AG04450 (cell line): ENCODE results near the gene FSTL1. TPM values are rescaled to one million over a fixed set of nuclear protein-coding genes. Genes with fewer than 3 reads are reported as not detected.
A peak's percentile ranks its signal among the peaks of the same experiment; 100 is the strongest.

Experiments used
- CTCF ChIA-PET: fragments of 300-600, 350-600 bp; formaldehyde crosslinking; extraction: SDS; loops from one replicate; lab custom pipeline; 2022; ENCODE audit warnings: antibody characterized with exemption, inconsistent platforms; lab: Charles Lee
- POLR2A ChIA-PET: fragments of 350-600 bp; formaldehyde crosslinking; extraction: SDS; loops from one replicate; lab custom pipeline; 2021; ENCODE audit warnings: antibody characterized with exemption, inconsistent platforms; lab: Yijun Ruan, JAX
- DNase-seq: peaks from one replicate; pipeline ENCODE4 v3.0.0-alpha.2; 2011; ENCODE audit warnings: low read depth, low spot score
- H3K27ac ChIP-seq: one replicate; pipeline ENCODE4 v1.5.1; 2012; ENCODE audit warnings: low read depth, low read length, control low read depth
- H3K27me3 ChIP-seq: one replicate; pipeline ENCODE4 v1.6.0; 2012; ENCODE audit warnings: low read length; ENCODE audit not compliant: control insufficient read depth, insufficient read depth
- H3K4me3 ChIP-seq: 2 replicates; pipeline ENCODE4 v1.5.1; 2011; ENCODE audit warnings: mild to moderate bottlenecking, low read depth, low read length, control low read depth
- H3K9me3 ChIP-seq: 2 replicates; pipeline ENCODE4 v1.5.1; 2012; ENCODE audit warnings: low read length; ENCODE audit not compliant: control insufficient read depth, insufficient read depth
- CTCF ChIP-seq: IDR thresholded peaks from 2 replicates; pipeline ENCODE4 v1.5.1; 2011; ENCODE audit warnings: low read depth, low read length, control low read depth, inconsistent platforms
- polyA plus RNA-seq: library from polyadenylated mRNA; depleted of rRNA; stranded (reverse); fragments of >200 nt; gene quantifications from 2 replicates; pipeline ENCODE4 v1.2.3, GENCODE V29; 2011

Gene FSTL1
- polyA plus RNA-seq, 1 experiment, result 1,126 TPM

- ChIA-PET POLR2A (interaction anchor here (3.1 kb wide), 1 partner anchor 47 kb away, joined by 18 read pairs; the partner anchor contains the start of gene FSTL1), CTCF (no interaction called here)
These were observed 45.6 kb upstream of the FSTL1 start for GRCh38 chr3:120496278-120497002.

DNA sequence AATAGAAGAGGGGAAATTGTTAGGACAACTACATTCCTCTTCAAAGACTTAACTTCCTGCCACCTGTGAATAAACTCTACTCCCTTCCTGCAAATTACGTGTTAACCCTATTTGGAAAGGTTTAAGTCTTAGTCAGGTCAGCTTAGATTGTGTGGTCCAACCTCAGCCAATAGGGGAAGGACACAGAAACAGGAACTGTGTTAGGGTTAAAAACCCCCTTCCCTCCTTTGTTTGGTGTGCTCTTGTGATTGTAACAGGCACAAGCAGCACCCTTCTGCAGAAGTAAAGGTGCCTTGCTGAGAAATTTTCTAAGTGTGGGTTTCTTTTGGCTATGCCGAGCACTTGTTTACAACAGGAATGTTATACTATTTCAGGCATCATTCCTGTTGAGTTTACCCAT, 45.0 kb upstream of the FSTL1 start:
- Histone ChIP-seq H3K27me3 (no peaks in the 10 kb centered on the region), H3K27ac (peak overlapping the region; percentile 65), H3K9me3 (peaks cover 11% of the 10 kb centered on the region; the same call in 1 of the 2 replicates), H3K4me3 (no peak overlapping the region)
- TF ChIP-seq CTCF, result no peak
- ChIA-PET CTCF (interaction anchor here (1.2 kb wide), 1 partner anchor 78 kb away, joined by 4 read pairs; no protein-coding TSS in a partner anchor), POLR2A (no interaction called here)
- no peak for DNase-seq

More at GRCh38 chr3:120496278-120497002, 45.6 kb upstream of the FSTL1 start:
- Histone ChIP-seq H3K4me3 (no peak overlapping the region; the same call in 1 of the 2 replicates), H3K27me3 (no peaks in the 10 kb centered on the region), H3K9me3 (peaks cover 11% of the 10 kb centered on the region; the same call in 1 of the 2 replicates), H3K27ac (peak overlapping the region; percentile 80)
- no peak for TF ChIP-seq CTCF
- DNase-seq, result no peak

DNA sequence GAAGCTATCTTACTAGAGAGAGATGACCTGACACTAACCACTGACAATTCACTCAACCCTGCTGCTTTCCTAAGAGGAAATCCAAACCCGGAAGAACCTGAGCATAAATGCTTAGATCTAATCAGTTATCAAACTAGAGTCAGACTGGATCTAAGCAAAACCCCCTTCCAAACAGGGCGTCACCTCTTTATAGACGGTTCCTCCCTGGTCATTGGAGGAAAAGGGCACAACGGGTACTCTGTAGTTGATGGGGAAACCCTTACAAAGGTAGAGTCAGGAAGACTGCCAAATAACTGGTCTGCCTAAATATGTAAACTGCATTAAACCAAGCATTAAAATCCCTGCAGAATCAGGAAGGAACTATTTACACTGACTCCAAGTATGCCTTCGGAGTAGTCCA, 41.3 kb upstream of the FSTL1 start:
- no peak for DNase-seq
- H3K9me3 ChIP-seq, result peaks cover 15% of the 10 kb centered on the region; the same call in 1 of the 2 replicates
- CTCF ChIA-PET, result interaction anchor here (0.6 kb wide), 1 partner anchor 75 kb away, joined by 3 read pairs; no protein-coding TSS in a partner anchor
- no peaks in the 10 kb centered on the region for H3K27me3 ChIP-seq
- no peak overlapping the region for H3K27ac ChIP-seq
- POLR2A ChIA-PET, result no interaction called here
- no peak for TF ChIP-seq CTCF
- H3K4me3 ChIP-seq, result no peak overlapping the region

DNA sequence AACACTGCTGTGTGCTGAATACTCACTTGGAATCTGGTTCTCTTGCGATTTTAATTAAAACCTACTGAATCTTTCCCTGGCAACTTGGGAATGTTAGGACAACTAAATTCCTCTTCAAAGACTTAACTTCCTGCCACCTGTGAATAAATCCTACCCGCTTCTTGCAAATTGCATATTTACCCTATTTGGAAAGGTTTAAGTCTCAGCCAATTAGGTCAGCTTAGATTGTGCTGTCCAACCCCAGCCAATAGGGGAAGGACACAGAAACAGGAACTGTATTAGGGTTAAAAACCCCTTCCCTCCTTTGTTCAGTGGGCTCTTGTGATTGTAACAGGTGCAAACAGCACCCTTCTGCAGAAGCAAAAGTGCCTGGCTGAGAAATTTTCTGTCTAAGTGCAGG, 38.6 kb upstream of the FSTL1 start:
- ChIA-PET CTCF (no interaction called here), POLR2A (no interaction called here)
- H3K27me3 ChIP-seq, result no peaks in the 10 kb centered on the region
- no peak overlapping the region for H3K27ac ChIP-seq
- no peak for DNase-seq
- TF ChIP-seq CTCF, result no peak
- no peak overlapping the region for H3K4me3 ChIP-seq
- H3K9me3 ChIP-seq, result peaks cover 4% of the 10 kb centered on the region; the same call in 1 of the 2 replicates

- DNase-seq, result no peak
- Histone ChIP-seq H3K4me3 (no peak overlapping the region), H3K27me3 (no peaks in the 10 kb centered on the region), H3K27ac (no peak overlapping the region), H3K9me3 (peaks cover 4% of the 10 kb centered on the region; the same call in 1 of the 2 replicates)
- no peak for TF ChIP-seq CTCF
- POLR2A ChIA-PET, result interaction anchor here (0.6 kb wide), 1 partner anchor 995 kb away, joined by 10 read pairs; no protein-coding TSS in a partner anchor
- CTCF ChIA-PET, result interaction anchor here (1.4 kb wide), 1 partner anchor 19 kb away, joined by 4 read pairs; no protein-coding TSS in a partner anchor
These were observed 37.5 kb upstream of the FSTL1 start for GRCh38 chr3:120488296-120488695.
